ENCODE data around the gene SLC13A3.

The SLC13A3 gene

GRCh38 chr20:46573234-46573633 lies 78.0 kb downstream of the SLC13A3 start:
- H3K27ac ChIP-seq: no peak overlapping the region
- no peaks in the 10 kb centered on the region for H4K20me1 ChIP-seq
- H3K9ac ChIP-seq: no peak overlapping the region
- H3K36me3 ChIP-seq: no peaks in the 10 kb centered on the region
- no peak overlapping the region for H3K4me3 ChIP-seq
- TF ChIP-seq Cebpa-rat (IDR thresholded peaks at IDR 0.05): no peak
- H3K9me3 ChIP-seq: no peaks in the 10 kb centered on the region
- peaks cover 18% of the 10 kb centered on the region for H3K4me1 ChIP-seq
- no peaks in the 10 kb centered on the region for H3K27me3 ChIP-seq
- no peak overlapping the region for H3K4me2 ChIP-seq

- no peak overlapping the region for H3K9ac ChIP-seq
- no peaks in the 10 kb centered on the region for H3K9me3 ChIP-seq
- no peak overlapping the region for H3K4me3 ChIP-seq
- no peak for TF ChIP-seq Cebpa-rat (IDR thresholded peaks at IDR 0.05)
- H3K4me2 ChIP-seq: no peak overlapping the region
- H3K36me3 ChIP-seq: no peaks in the 10 kb centered on the region
- no peaks in the 10 kb centered on the region for H3K27me3 ChIP-seq
- peaks cover 22% of the 10 kb centered on the region for H3K4me1 ChIP-seq
- no peaks in the 10 kb centered on the region for H4K20me1 ChIP-seq
- H3K27ac ChIP-seq: no peak overlapping the region
Observed at GRCh38 chr20:46572790-46573189, 78.5 kb downstream of the SLC13A3 start.

GRCh38 chr20:46572153-46572552 lies 79.1 kb downstream of the SLC13A3 start:
- H3K27ac ChIP-seq: no peak overlapping the region
- H3K4me3 ChIP-seq: no peak overlapping the region
- no peak overlapping the region for H3K4me2 ChIP-seq
- no peak overlapping the region for H3K9ac ChIP-seq
- H3K27me3 ChIP-seq: no peaks in the 10 kb centered on the region
- peaks cover 28% of the 10 kb centered on the region for H3K4me1 ChIP-seq
- no peak for TF ChIP-seq Cebpa-rat (IDR thresholded peaks at IDR 0.05)
- no peaks in the 10 kb centered on the region for H3K36me3 ChIP-seq
- no peaks in the 10 kb centered on the region for H3K9me3 ChIP-seq
- H4K20me1 ChIP-seq: no peaks in the 10 kb centered on the region

- Histone ChIP-seq H3K27ac (no peak overlapping the region), H3K9me3 (no peaks in the 10 kb centered on the region), H3K9ac (no peak overlapping the region), H4K20me1 (no peaks in the 10 kb centered on the region), H3K27me3 (no peaks in the 10 kb centered on the region), H3K4me3 (no peak overlapping the region), H3K4me2 (no peak overlapping the region), H3K36me3 (no peaks in the 10 kb centered on the region), H3K4me1 (peaks cover 25% of the 10 kb centered on the region)
- no peak for TF ChIP-seq Cebpa-rat (IDR thresholded peaks at IDR 0.05)
Observed at GRCh38 chr20:46571418-46571817, 79.8 kb downstream of the SLC13A3 start.

- TF ChIP-seq Cebpa-rat (IDR thresholded peaks at IDR 0.05): no peak
Observed at GRCh38 chr20:46570956-46571355, 80.3 kb downstream of the SLC13A3 start.

GRCh38 chr20:46569961-46570360 lies 81.3 kb downstream of the SLC13A3 start:
- no peaks in the 10 kb centered on the region for H3K9me3 ChIP-seq
- peaks cover 13% of the 10 kb centered on the region for H3K4me1 ChIP-seq
- H3K4me2 ChIP-seq: no peak overlapping the region
- H3K9ac ChIP-seq: no peak overlapping the region
- no peaks in the 10 kb centered on the region for H3K27me3 ChIP-seq
- TF ChIP-seq Cebpa-rat (IDR thresholded peaks at IDR 0.05): no peak
- no peaks in the 10 kb centered on the region for H3K36me3 ChIP-seq
- no peak overlapping the region for H3K4me3 ChIP-seq
- H4K20me1 ChIP-seq: no peaks in the 10 kb centered on the region
- H3K27ac ChIP-seq: no peak overlapping the region

More at GRCh38 chr20:46570956-46571355, 80.3 kb downstream of the SLC13A3 start:
- Histone ChIP-seq H3K4me3 (no peak overlapping the region), H3K36me3 (no peaks in the 10 kb centered on the region), H3K4me2 (no peak overlapping the region), H3K4me1 (peaks cover 20% of the 10 kb centered on the region), H3K27ac (no peak overlapping the region), H3K9ac (no peak overlapping the region), H3K27me3 (no peaks in the 10 kb centered on the region), H4K20me1 (no peaks in the 10 kb centered on the region), H3K9me3 (no peaks in the 10 kb centered on the region)

GRCh38 chr20:46568570-46569129 lies 82.6 kb downstream of the SLC13A3 start:
- Histone ChIP-seq H3K4me1 (peaks cover 13% of the 10 kb centered on the region), H3K9ac (no peak overlapping the region), H3K27me3 (no peaks in the 10 kb centered on the region), H3K27ac (no peak overlapping the region), H4K20me1 (no peaks in the 10 kb centered on the region), H3K36me3 (no peaks in the 10 kb centered on the region), H3K4me2 (no peak overlapping the region), H3K4me3 (no peak overlapping the region), H3K9me3 (no peaks in the 10 kb centered on the region)
- TF ChIP-seq Cebpa-rat (IDR thresholded peaks at IDR 0.05): no peak

GRCh38 chr20:46566125-46566524 lies 85.1 kb downstream of the SLC13A3 start:
- Histone ChIP-seq H4K20me1 (no peaks in the 10 kb centered on the region), H3K4me1 (peaks cover 24% of the 10 kb centered on the region), H3K4me3 (no peak overlapping the region), H3K9me3 (no peaks in the 10 kb centered on the region), H3K36me3 (no peaks in the 10 kb centered on the region), H3K27ac (no peak overlapping the region), H3K9ac (no peak overlapping the region), H3K27me3 (no peaks in the 10 kb centered on the region), H3K4me2 (no peak overlapping the region)
- TF ChIP-seq Cebpa-rat (IDR thresholded peaks at IDR 0.05): no peak

- no peak overlapping the region for H3K4me2 ChIP-seq
- no peak overlapping the region for H3K4me3 ChIP-seq
- no peaks in the 10 kb centered on the region for H3K9me3 ChIP-seq
- no peak overlapping the region for H3K9ac ChIP-seq
- no peak for TF ChIP-seq Cebpa-rat (IDR thresholded peaks at IDR 0.05)
- no peak overlapping the region for H3K27ac ChIP-seq
- H3K4me1 ChIP-seq: peaks cover 36% of the 10 kb centered on the region
- no peaks in the 10 kb centered on the region for H3K27me3 ChIP-seq
- H3K36me3 ChIP-seq: no peaks in the 10 kb centered on the region
- H4K20me1 ChIP-seq: no peaks in the 10 kb centered on the region
Observed at GRCh38 chr20:46564241-46564957, 86.9 kb downstream of the SLC13A3 start.

GRCh38 chr20:46563860-46564221 lies 87.4 kb downstream of the SLC13A3 start:
- H3K9me3 ChIP-seq: no peaks in the 10 kb centered on the region
- no peak overlapping the region for H3K9ac ChIP-seq
- peaks cover 41% of the 10 kb centered on the region for H3K4me1 ChIP-seq
- no peak for TF ChIP-seq Cebpa-rat (IDR thresholded peaks at IDR 0.05)
- H3K27ac ChIP-seq: no peak overlapping the region
- no peaks in the 10 kb centered on the region for H3K27me3 ChIP-seq
- H3K4me2 ChIP-seq: no peak overlapping the region
- H3K36me3 ChIP-seq: no peaks in the 10 kb centered on the region
- H4K20me1 ChIP-seq: no peaks in the 10 kb centered on the region
- no peak overlapping the region for H3K4me3 ChIP-seq
